LNCaP clone FGC (cell line): ENCODE measurements around the gene DDIT3.
"Not testable (repeated sequence)": the region's sequence is repeated elsewhere in the genome, so short reads cannot be mapped to it uniquely, and the experiment has no call there.

Source experiments
- DNase-seq: peaks from one replicate; pipeline ENCODE4 v3.0.0-alpha.2; 2011; ENCODE audit warnings: low read depth
- H3K4me3 ChIP-seq: 2 replicates; pipeline ENCODE4 v1.5.1; 2011; ENCODE audit warnings: mild to moderate bottlenecking, low read depth, low read length, control low read depth
- TF ChIP-seq, protein P1 (sequence below): IDR thresholded peaks from 2 replicates; pipeline ENCODE4 v1.5.1; 2012; ENCODE audit warnings: mild to moderate bottlenecking; ENCODE audit not compliant: control insufficient read depth, insufficient read depth; ENCODE audit errors: extremely low read depth

The DDIT3 gene

GRCh38 chr12:57511161-57511560, 9.2 kb downstream of the DDIT3 start:
- DNase-seq, result no peak
- no peak overlapping the region for H3K4me3 ChIP-seq
- TF ChIP-seq, protein P1, sequence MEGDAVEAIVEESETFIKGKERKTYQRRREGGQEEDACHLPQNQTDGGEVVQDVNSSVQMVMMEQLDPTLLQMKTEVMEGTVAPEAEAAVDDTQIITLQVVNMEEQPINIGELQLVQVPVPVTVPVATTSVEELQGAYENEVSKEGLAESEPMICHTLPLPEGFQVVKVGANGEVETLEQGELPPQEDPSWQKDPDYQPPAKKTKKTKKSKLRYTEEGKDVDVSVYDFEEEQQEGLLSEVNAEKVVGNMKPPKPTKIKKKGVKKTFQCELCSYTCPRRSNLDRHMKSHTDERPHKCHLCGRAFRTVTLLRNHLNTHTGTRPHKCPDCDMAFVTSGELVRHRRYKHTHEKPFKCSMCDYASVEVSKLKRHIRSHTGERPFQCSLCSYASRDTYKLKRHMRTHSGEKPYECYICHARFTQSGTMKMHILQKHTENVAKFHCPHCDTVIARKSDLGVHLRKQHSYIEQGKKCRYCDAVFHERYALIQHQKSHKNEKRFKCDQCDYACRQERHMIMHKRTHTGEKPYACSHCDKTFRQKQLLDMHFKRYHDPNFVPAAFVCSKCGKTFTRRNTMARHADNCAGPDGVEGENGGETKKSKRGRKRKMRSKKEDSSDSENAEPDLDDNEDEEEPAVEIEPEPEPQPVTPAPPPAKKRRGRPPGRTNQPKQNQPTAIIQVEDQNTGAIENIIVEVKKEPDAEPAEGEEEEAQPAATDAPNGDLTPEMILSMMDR, result no peak

DNA sequence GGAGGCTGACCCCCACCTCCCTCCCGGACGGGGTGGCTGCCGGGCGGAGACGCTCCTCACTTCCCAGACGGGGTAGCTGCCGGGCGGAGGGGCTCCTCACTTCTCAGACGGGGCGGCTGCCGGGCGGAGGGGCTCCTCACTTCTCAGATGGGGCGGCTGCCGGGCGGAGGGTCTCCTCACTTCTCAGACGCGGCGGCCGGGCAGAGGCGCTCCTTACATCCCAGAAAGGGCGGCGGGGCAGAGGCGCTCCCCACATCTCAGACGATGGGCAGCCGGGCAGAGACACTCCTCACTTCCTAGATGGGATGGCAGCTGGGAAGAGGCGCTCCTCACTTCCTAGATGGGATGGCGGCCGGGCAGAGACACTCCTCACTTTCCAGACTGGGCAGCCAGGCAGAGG, 12.5 kb downstream of the DDIT3 start:
- not testable (repeated sequence) for DNase-seq, H3K4me3 ChIP-seq

GRCh38 chr12:57506541-57506940, 13.8 kb downstream of the DDIT3 start:
- DNase-seq, H3K4me3 ChIP-seq: not testable (repeated sequence)

- not testable (repeated sequence) for DNase-seq, H3K4me3 ChIP-seq
Observed at GRCh38 chr12:57502311-57502969, 17.9 kb downstream of the DDIT3 start.

GRCh38 chr12:57500213-57500612, 20.1 kb downstream of the DDIT3 start:
- TF ChIP-seq, protein P1, result no peak
- DNase-seq, result no peak
- H3K4me3 ChIP-seq, result no peak overlapping the region

DNA sequence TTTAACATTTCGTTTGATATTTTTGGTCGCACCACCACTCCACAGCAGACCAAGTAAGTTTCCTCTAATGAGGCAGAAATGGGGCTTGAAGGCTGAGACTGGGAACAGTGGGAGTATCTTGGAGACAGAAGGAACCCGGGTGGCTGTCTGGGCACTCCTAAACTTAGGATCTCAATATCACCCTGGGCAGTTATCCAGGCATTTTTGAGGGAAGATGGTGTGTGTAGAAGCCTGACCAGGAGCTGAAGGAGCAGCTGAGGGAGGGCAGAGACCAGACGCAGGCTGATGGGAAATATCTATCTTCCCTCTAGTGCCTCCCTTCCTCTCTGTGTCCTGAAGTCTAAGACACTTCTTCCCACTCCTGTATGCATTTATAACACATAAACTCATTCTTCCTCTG, 21.7 kb downstream of the DDIT3 start:
- no peak for DNase-seq
- TF ChIP-seq, protein P1, result no peak
- H3K4me3 ChIP-seq, result no peak overlapping the region

DNA sequence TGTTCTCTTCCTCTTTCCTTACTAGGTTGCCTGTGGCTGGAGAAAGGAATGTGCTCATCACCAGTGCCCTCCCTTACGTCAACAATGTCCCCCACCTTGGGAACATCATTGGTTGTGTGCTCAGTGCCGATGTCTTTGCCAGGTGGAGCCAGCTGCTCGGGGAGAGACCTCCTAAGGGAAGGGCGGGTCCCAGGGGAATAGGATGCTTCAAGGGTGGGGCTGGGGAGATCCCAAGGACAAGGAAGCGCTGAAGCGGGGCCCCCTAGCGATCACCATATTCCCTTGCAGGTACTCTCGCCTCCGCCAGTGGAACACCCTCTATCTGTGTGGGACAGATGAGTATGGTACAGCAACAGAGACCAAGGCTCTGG, 22.2 kb downstream of the DDIT3 start:
- H3K4me3 ChIP-seq, result no peak overlapping the region
- no peak for DNase-seq
- TF ChIP-seq, protein P1, result no peak

GRCh38 chr12:57497223-57498131, 22.8 kb downstream of the DDIT3 start:
- DNase-seq, result no peak
- TF ChIP-seq, protein P1, result no peak
- H3K4me3 ChIP-seq, result no peak overlapping the region
